H9 (cell line): ENCODE results near the gene AKAP12. TPM values are rescaled to one million over a fixed set of nuclear protein-coding genes. Genes with fewer than 3 reads are reported as not detected.

Experiments used
- DNase-seq: peaks from one replicate; pipeline ENCODE4 v3.0.0-alpha.2; 2017
- H2AFZ ChIP-seq: one replicate; pipeline ENCODE4 v1.6.1; 2013; ENCODE audit warnings: mild to moderate bottlenecking, low read length, control low read depth, moderate library complexity
- H2AK5ac ChIP-seq: 2 replicates; pipeline ENCODE4 v1.6.1; 2013; ENCODE audit warnings: low read length, control low read depth, mixed read lengths; ENCODE audit not compliant: insufficient read length
- H2BK120ac ChIP-seq: one replicate; pipeline ENCODE4 v1.6.1; 2013; ENCODE audit warnings: low read depth, mild to moderate bottlenecking, low read length, control low read depth, inconsistent platforms; ENCODE audit not compliant: poor library complexity, severe bottlenecking
- H2BK12ac ChIP-seq: 2 replicates; pipeline ENCODE4 v1.6.1; 2013; ENCODE audit warnings: low read length, control low read depth, mixed read lengths, low read depth; ENCODE audit not compliant: insufficient read length
- H2BK15ac ChIP-seq: 2 replicates; pipeline ENCODE4 v1.6.1; 2013; ENCODE audit warnings: low read depth, low read length, control low read depth
- H2BK20ac ChIP-seq: one replicate; pipeline ENCODE4 v1.6.1; 2013; ENCODE audit warnings: low read depth, mild to moderate bottlenecking, low read length, control low read depth, inconsistent platforms; ENCODE audit not compliant: poor library complexity, severe bottlenecking
- H2BK5ac ChIP-seq: 2 replicates; pipeline ENCODE4 v1.6.1; 2013; ENCODE audit warnings: low read length, control low read depth, mixed read lengths; ENCODE audit not compliant: insufficient read length
- H3K14ac ChIP-seq: 2 replicates; pipeline ENCODE4 v1.6.1; 2013; ENCODE audit warnings: low read length, control low read depth; ENCODE audit not compliant: insufficient read depth
- H3K18ac ChIP-seq: 2 replicates; pipeline ENCODE4 v1.6.1; 2013; ENCODE audit warnings: low read depth, mild to moderate bottlenecking, mixed read lengths, low read length, control low read depth; ENCODE audit not compliant: insufficient read length
- H3K23ac ChIP-seq: 2 replicates; pipeline ENCODE4 v1.6.1; 2013; ENCODE audit warnings: low read length, control low read depth, mixed read lengths, low read depth; ENCODE audit not compliant: insufficient read length
- H3K23me2 ChIP-seq: 2 replicates; pipeline ENCODE4 v1.6.1; 2013; ENCODE audit warnings: low read depth, mild to moderate bottlenecking, mixed read lengths, low read length, control low read depth; ENCODE audit not compliant: insufficient read length, poor library complexity, severe bottlenecking
- H3K27ac ChIP-seq: 2 replicates; pipeline ENCODE4 v1.5.1; 2013; ENCODE audit warnings: low read length, control low read depth, mixed read lengths, low read depth; ENCODE audit not compliant: insufficient read length
- H3K27me3 ChIP-seq: 2 replicates; pipeline ENCODE4 v1.6.1; 2013; ENCODE audit warnings: low read length, control low read depth, inconsistent platforms; ENCODE audit not compliant: insufficient read depth
- H3K4ac ChIP-seq: 2 replicates; pipeline ENCODE4 v1.6.1; 2013; ENCODE audit warnings: low read depth, mild to moderate bottlenecking, control low read depth, inconsistent platforms, low read length, moderate library complexity
- H3K4me1 ChIP-seq: 2 replicates; pipeline ENCODE4 v1.6.1; 2013; ENCODE audit warnings: low read length, control low read depth, inconsistent platforms; ENCODE audit not compliant: insufficient read depth
- H3K4me2 ChIP-seq: 2 replicates; pipeline ENCODE4 v1.6.1; 2013; ENCODE audit warnings: low read length, control low read depth, mixed read lengths; ENCODE audit not compliant: insufficient read length, insufficient read depth
- H3K56ac ChIP-seq: 2 replicates; pipeline ENCODE4 v1.6.1; 2013; ENCODE audit warnings: low read depth, mild to moderate bottlenecking, mixed read lengths, low read length, control low read depth; ENCODE audit not compliant: insufficient read length
- H3K79me1 ChIP-seq: 2 replicates; pipeline ENCODE4 v1.6.1; 2013; ENCODE audit warnings: low read depth, mild to moderate bottlenecking, moderate library complexity, low read length, control low read depth, inconsistent platforms; ENCODE audit not compliant: insufficient read depth, poor library complexity, severe bottlenecking
- H3K79me2 ChIP-seq: 2 replicates; pipeline ENCODE4 v1.6.1; 2013; ENCODE audit warnings: low read length, control low read depth, inconsistent platforms; ENCODE audit not compliant: insufficient read depth
- H3K9ac ChIP-seq: 2 replicates; pipeline ENCODE4 v1.6.1; 2013; ENCODE audit warnings: low read length, control low read depth, mixed read lengths; ENCODE audit not compliant: insufficient read length; ENCODE audit errors: extremely low read depth
- H3K9me3 ChIP-seq: one replicate; pipeline ENCODE4 v1.6.1; 2013; ENCODE audit warnings: low read depth, low read length, inconsistent platforms; ENCODE audit not compliant: control insufficient read depth
- H3T11ph ChIP-seq: one replicate; pipeline ENCODE4 v1.6.1; 2013; ENCODE audit warnings: mild to moderate bottlenecking, low read length, control low read depth, inconsistent platforms
- H4K20me1 ChIP-seq: one replicate; pipeline ENCODE4 v1.6.1; 2013; ENCODE audit not compliant: control insufficient read depth, insufficient read length, insufficient read depth
- H4K5ac ChIP-seq: 2 replicates; pipeline ENCODE4 v1.6.1; 2013; ENCODE audit warnings: low read depth, mild to moderate bottlenecking, mixed read lengths, low read length, control low read depth; ENCODE audit not compliant: insufficient read length
- H4K8ac ChIP-seq: replicated peaks from 2 replicates; pipeline ENCODE4 v1.6.1; 2013; ENCODE audit warnings: low read length, control low read depth, mixed read lengths, low read depth; ENCODE audit not compliant: insufficient read length
- H4K91ac ChIP-seq: 2 replicates; pipeline ENCODE4 v1.6.1; 2013; ENCODE audit warnings: low read depth, mild to moderate bottlenecking, moderate library complexity, mixed read lengths, low read length, control low read depth; ENCODE audit not compliant: insufficient read length
- H3K27ac Mint-ChIP-seq, 3 experiments: 2 replicates in 2 of 3; 3 replicates in 1 of 3; pipeline ENCODE4 v1.8.0; 2020 to 2021; ENCODE audit warnings: mixed read lengths in 3 of 3, mild to moderate bottlenecking in 1 of 3, moderate library complexity in 1 of 3
- H3K27me3 Mint-ChIP-seq: 2 replicates; pipeline ENCODE4 v1.8.0; 2021; ENCODE audit warnings: low read depth, mild to moderate bottlenecking, moderate library complexity, mixed read lengths
- H3K36me3 Mint-ChIP-seq, 3 experiments: 2 replicates in 2 of 3; 3 replicates in 1 of 3; pipeline ENCODE4 v1.8.0; 2020 to 2021; ENCODE audit warnings: low read depth in 3 of 3, mixed read lengths in 3 of 3; ENCODE audit not compliant: insufficient read depth in 1 of 3
- H3K4me1 Mint-ChIP-seq, 2 experiments: 2 replicates each; pipeline ENCODE4 v1.8.0; 2020; ENCODE audit warnings: mixed read lengths in 2 of 2
- H3K4me3 Mint-ChIP-seq, 2 experiments: 2 replicates in 1 of 2; 3 replicates in 1 of 2; pipeline ENCODE4 v1.8.0; 2020 to 2021; ENCODE audit warnings: mild to moderate bottlenecking in 2 of 2, mixed read lengths in 2 of 2, moderate library complexity in 1 of 2
- H3K9me3 Mint-ChIP-seq, 2 experiments: 2 replicates in 1 of 2; 3 replicates in 1 of 2; pipeline ENCODE4 v1.8.0; 2020; ENCODE audit warnings: mild to moderate bottlenecking in 2 of 2, mixed read lengths in 2 of 2, moderate library complexity in 1 of 2
- CTCF ChIP-seq: fragments of 200-600 bp; sonication (generic); conservative IDR thresholded peaks from 3 replicates; pipeline ENCODE4 v1.8.0; 2021; ENCODE audit warnings: antibody characterized with exemption, mild to moderate bottlenecking
- WGBS: extraction: QIAGEN DNeasy Blood & Tissue Kit; methylation state at CpG from one replicate; pipeline ENCODE4 v1.1.7; 2013; ENCODE audit warnings: missing lambda C conversion rate, low lambda C conversion rate, mixed read lengths; ENCODE audit not compliant: insufficient read length; ENCODE audit errors: extremely low coverage; 5-methylcytosine and 5-hydroxymethylcytosine counted together
- total RNA-seq: library from RNA; stranded (reverse); gene quantifications from 2 replicates; pipeline ENCODE4 v1.2.1, GENCODE V29; 2021

Gene AKAP12
- total RNA-seq, 1 experiment from 2014 or later: 52.3 TPM

GRCh38 chr6:151377095-151377494, 137.3 kb downstream of the AKAP12 start:
- TF ChIP-seq CTCF: no peak
- no peak overlapping the region for H3K23ac ChIP-seq
- H4K5ac ChIP-seq: no peak overlapping the region
- H3K4me2 ChIP-seq: no peak overlapping the region
- no peak overlapping the region for H3K4me3 Mint-ChIP-seq
- no peaks in the 10 kb centered on the region for H3K23me2 ChIP-seq
- no peak overlapping the region for H2BK5ac ChIP-seq
- H3K27ac Mint-ChIP-seq: peak overlapping the region in 1 of 3 experiments; percentile 53; a peak in 1 of 7 replicates
- H3K4me1 ChIP-seq: peaks cover 6% of the 10 kb centered on the region; the same call in 1 of the 2 replicates
- no peaks in the 10 kb centered on the region for H3K9me3 ChIP-seq
- no peak overlapping the region for H4K8ac ChIP-seq
- no peaks in the 10 kb centered on the region for H3K27me3 Mint-ChIP-seq
- no peaks in the 10 kb centered on the region for H3K9me3 Mint-ChIP-seq
- no peak overlapping the region for H3K27ac ChIP-seq
- no peak overlapping the region for H2BK12ac ChIP-seq
- no peak overlapping the region for H2AFZ ChIP-seq
- no peaks in the 10 kb centered on the region for H4K20me1 ChIP-seq
- peaks cover 7% of the 10 kb centered on the region; the same call in 1 of the 2 replicates for H3K79me2 ChIP-seq
- peaks cover 2% of the 10 kb centered on the region for H3K79me1 ChIP-seq
- H3K4ac ChIP-seq: no peak overlapping the region
- H3K18ac ChIP-seq: no peak overlapping the region
- WGBS: no CpG with 5 or more reads among the region's 3 CpGs
- H3K9ac ChIP-seq: no peak overlapping the region
- DNase-seq: no peak
- H2BK20ac ChIP-seq: no peak overlapping the region
- H3K27me3 ChIP-seq: no peaks in the 10 kb centered on the region
- H3K14ac ChIP-seq: no peak overlapping the region
- H2BK120ac ChIP-seq: no peak overlapping the region
- no peak overlapping the region for H2AK5ac ChIP-seq
- peaks cover 4 to 12% (median 10%) of the 10 kb centered on the region in 3 experiments; a peak in 6 of 7 replicates for H3K36me3 Mint-ChIP-seq
- peaks cover 28 to 29% of the 10 kb centered on the region in 2 experiments for H3K4me1 Mint-ChIP-seq
- H4K91ac ChIP-seq: no peak overlapping the region
- H3K56ac ChIP-seq: no peak overlapping the region
- H2BK15ac ChIP-seq: no peak overlapping the region
- H3T11ph ChIP-seq: no peak overlapping the region
